Cardiac fibroblast (primary cell): ENCODE measurements around the gene MSL1.

Experiments
- DNase-seq, 2 donors: peaks; one replicate each; pipeline versions ENCODE4 v3.0.0 to v3.0.0-alpha.2; 2010; ENCODE audit warnings: low read depth in 2 of 2
- H3K4me3 ChIP-seq, 2 donors: replicated peaks in 1 of 2; 1 replicate in 1 of 2; 2 replicates in 1 of 2; pipeline ENCODE4 v1.5.1; 2011; ENCODE audit warnings: low read depth in 2 of 2, low read length in 2 of 2, mild to moderate bottlenecking in 2 of 2, moderate library complexity in 1 of 2
- TF ChIP-seq, protein P1 (sequence below): IDR thresholded peaks from one replicate; pipeline ENCODE4 v1.5.1; 2011; ENCODE audit warnings: low read depth, mild to moderate bottlenecking, low read length, inconsistent platforms

The MSL1 gene

DNA sequence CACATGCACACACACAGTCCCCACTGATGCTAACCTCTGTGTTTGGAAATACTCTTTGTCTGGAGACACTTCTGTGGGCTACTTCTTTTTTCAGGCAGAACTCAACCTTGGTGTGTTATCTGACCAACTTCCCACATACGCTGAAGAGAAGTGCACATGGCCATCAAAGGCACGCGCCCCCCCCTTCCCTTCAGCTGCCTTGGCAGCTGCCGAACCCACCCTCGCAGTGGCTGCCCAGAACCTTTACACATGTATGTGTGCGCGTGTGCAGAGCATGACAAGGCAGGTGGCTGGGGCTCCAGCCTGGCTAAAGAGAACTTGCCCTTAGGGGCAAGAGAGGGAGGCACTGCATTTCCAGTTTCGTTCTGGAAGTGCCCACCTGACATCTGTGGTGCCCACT, 59.4 kb downstream of the MSL1 start:
- no peak overlapping the region for H3K4me3 ChIP-seq
- no peak for DNase-seq
- TF ChIP-seq, protein P1, sequence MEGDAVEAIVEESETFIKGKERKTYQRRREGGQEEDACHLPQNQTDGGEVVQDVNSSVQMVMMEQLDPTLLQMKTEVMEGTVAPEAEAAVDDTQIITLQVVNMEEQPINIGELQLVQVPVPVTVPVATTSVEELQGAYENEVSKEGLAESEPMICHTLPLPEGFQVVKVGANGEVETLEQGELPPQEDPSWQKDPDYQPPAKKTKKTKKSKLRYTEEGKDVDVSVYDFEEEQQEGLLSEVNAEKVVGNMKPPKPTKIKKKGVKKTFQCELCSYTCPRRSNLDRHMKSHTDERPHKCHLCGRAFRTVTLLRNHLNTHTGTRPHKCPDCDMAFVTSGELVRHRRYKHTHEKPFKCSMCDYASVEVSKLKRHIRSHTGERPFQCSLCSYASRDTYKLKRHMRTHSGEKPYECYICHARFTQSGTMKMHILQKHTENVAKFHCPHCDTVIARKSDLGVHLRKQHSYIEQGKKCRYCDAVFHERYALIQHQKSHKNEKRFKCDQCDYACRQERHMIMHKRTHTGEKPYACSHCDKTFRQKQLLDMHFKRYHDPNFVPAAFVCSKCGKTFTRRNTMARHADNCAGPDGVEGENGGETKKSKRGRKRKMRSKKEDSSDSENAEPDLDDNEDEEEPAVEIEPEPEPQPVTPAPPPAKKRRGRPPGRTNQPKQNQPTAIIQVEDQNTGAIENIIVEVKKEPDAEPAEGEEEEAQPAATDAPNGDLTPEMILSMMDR: no peak

- H3K4me3 ChIP-seq: no peak overlapping the region
- TF ChIP-seq, protein P1: no peak
- DNase-seq: no peak
These were observed 60.8 kb downstream of the MSL1 start for GRCh38 chr17:40182606-40183005.
